ENCODE results near the gene PNPLA3.
A peak's percentile ranks its signal among the peaks of the same experiment; 100 is the strongest.

Gene PNPLA3

DNA sequence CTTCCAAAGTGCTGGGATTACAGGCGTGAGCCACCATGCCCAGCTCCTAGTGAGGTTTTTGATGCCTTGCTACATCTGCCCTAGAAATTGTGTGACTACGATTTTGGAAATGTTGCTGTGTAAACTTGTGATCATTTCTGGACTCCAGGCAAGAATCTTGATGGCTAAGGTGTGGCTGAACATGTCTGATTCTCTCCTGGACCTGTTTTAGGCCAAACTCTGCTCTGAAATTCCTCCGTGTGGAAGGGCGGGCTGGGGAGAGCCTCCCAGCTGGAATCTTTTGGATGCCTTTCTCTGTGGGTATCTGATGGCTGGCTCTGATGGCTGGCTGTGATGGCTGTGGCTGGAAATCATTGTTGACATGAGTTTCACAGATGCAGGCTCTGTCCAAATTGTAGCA lies 8.2 kb downstream of the PNPLA3 start:
- no peak for TF ChIP-seq FOXK2 (IDR thresholded peaks at IDR 0.05)
- no peak for TF ChIP-seq FOXM1 (IDR thresholded peaks at IDR 0.05; ENCODE audit: borderline replicate concordance)
- TF ChIP-seq ARNT (IDR thresholded peaks at IDR 0.05) = no peak
- TF ChIP-seq HDGF (IDR thresholded peaks at IDR 0.05; ENCODE audit: borderline replicate concordance) = no peak
- TF ChIP-seq TARDBP (IDR thresholded peaks at IDR 0.05) = no peak
- TF ChIP-seq L3MBTL2 (conservative IDR thresholded peaks at IDR 0.05) = no peak
- TF ChIP-seq CTBP1 (IDR thresholded peaks at IDR 0.05; ENCODE audit: borderline replicate concordance) = no peak
- TF ChIP-seq FOXA1 (IDR thresholded peaks at IDR 0.05) = no peak
- no peak for TF ChIP-seq SUZ12 (IDR thresholded peaks at IDR 0.05)
- TF ChIP-seq NFRKB (IDR thresholded peaks at IDR 0.05) = no peak
- TF ChIP-seq SP1 (IDR thresholded peaks at IDR 0.05) = no peak
- no peak for TF ChIP-seq BHLHE40 (IDR thresholded peaks at IDR 0.05; ENCODE audit: borderline replicate concordance)
- TF ChIP-seq ZNF384 (IDR thresholded peaks at IDR 0.05) = no peak
- TF ChIP-seq, protein P1, sequence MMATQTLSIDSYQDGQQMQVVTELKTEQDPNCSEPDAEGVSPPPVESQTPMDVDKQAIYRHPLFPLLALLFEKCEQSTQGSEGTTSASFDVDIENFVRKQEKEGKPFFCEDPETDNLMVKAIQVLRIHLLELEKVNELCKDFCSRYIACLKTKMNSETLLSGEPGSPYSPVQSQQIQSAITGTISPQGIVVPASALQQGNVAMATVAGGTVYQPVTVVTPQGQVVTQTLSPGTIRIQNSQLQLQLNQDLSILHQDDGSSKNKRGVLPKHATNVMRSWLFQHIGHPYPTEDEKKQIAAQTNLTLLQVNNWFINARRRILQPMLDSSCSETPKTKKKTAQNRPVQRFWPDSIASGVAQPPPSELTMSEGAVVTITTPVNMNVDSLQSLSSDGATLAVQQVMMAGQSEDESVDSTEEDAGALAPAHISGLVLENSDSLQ (IDR thresholded peaks at IDR 0.05) = no peak
- TF ChIP-seq ELF4 (IDR thresholded peaks at IDR 0.05) = no peak
- ChIA-PET CTCF (interaction anchor here (1.7 kb wide), 1 partner anchor 14 kb away, joined by 6 read pairs; no protein-coding TSS in a partner anchor), POLR2A (no interaction called here)
- DNase-seq (ENCODE audit: extremely low spot score) = no peak

DNA sequence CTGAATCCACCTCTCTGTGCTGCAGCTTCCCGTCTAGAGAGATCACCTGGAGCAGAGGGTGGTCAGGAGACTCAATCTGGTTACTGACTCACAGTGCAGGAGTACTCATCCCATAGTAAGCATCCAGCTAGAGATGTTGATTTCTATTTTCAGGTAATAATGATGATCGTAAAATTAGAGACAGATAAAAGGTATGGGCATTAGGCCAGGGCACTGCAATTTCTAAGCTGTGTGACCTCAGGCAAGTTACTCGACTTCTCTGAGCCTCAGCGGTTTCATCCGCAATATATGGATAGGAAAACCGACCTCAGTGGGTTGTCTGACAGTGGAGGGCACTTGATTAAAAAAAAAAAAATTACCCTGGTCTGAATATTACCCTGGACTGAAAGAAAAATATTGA lies 17.8 kb downstream of the PNPLA3 start:
- ChIA-PET POLR2A (interaction anchor here (1.1 to 2.2 kb wide), 2 partner anchors 13 kb away, joined by 5 to 6 read pairs; partner anchors contain the start of gene SAMM50), CTCF (interaction anchor here (1.5 kb wide), 1 partner anchor 58 kb away, joined by 7 read pairs; no protein-coding TSS in a partner anchor)
- DNase-seq (ENCODE audit: extremely low spot score) = no peak
- TF ChIP-seq SP1 (IDR thresholded peaks at IDR 0.05) (no peak), BHLHE40 (IDR thresholded peaks at IDR 0.05; ENCODE audit: borderline replicate concordance) (no peak), HDGF (IDR thresholded peaks at IDR 0.05; ENCODE audit: borderline replicate concordance) (no peak), ELF4 (IDR thresholded peaks at IDR 0.05) (no peak), NFRKB (IDR thresholded peaks at IDR 0.05) (no peak), L3MBTL2 (conservative IDR thresholded peaks at IDR 0.05) (no peak), FOXK2 (IDR thresholded peaks at IDR 0.05) (no peak), ARNT (IDR thresholded peaks at IDR 0.05) (no peak), LEF1 (IDR thresholded peaks at IDR 0.05; ENCODE audit: borderline replicate concordance) (no peak), FOXM1 (IDR thresholded peaks at IDR 0.05; ENCODE audit: borderline replicate concordance) (no peak), FOXA1 (IDR thresholded peaks at IDR 0.05) (no peak), TARDBP (IDR thresholded peaks at IDR 0.05) (no peak), SUZ12 (IDR thresholded peaks at IDR 0.05) (no peak), ZNF384 (IDR thresholded peaks at IDR 0.05) (no peak), CTBP1 (IDR thresholded peaks at IDR 0.05; ENCODE audit: borderline replicate concordance) (no peak)
- TF ChIP-seq, protein P1 (IDR thresholded peaks at IDR 0.05) = no peak

DNA sequence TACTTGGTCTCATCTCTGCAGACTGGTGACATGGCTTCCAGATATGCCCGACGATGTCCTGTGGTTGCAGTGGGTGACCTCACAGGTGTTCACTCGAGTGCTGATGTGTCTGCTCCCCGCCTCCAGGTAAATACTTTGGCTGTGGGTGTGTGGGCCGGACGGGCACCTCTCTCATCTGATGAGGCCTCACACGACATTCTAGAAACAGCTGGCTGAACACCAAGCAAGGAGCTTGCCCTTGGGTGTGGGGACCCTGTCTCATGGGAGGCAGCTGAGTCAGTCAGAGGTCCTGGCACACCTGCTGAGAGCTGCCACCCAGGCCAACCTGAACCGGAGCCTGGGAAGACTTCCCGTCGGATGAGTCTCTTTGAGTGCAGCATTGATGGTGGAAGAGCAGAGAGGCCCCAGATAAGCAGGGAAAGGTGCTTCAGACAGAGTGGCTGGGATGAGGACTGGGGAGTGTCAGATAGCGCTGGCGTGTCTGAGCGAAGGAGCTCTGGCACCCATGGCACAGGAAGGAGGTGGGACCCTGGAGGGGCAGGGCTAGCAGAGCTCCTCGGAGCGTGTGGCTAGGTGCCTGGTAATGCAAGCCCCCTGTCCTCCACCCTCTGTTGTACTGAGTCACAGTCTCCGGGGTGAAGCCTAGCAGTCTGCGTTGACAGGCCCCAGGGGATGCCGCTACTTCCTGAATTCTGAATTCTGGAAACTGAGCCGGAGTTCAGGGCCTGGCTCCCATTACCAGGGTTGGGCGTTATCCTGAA lies 21.2 kb downstream of the PNPLA3 start:
- CTCF ChIA-PET = interaction anchor here (0.7 to 2.9 kb wide), 6 partner anchors 7 to 221 kb away, joined by 3 to 10 read pairs (median 5); no protein-coding TSS in a partner anchor
- POLR2A ChIA-PET = interaction anchor here (2.4 kb wide), 1 partner anchor 10 kb away, joined by 17 read pairs; the partner anchor contains the start of gene SAMM50

DNA sequence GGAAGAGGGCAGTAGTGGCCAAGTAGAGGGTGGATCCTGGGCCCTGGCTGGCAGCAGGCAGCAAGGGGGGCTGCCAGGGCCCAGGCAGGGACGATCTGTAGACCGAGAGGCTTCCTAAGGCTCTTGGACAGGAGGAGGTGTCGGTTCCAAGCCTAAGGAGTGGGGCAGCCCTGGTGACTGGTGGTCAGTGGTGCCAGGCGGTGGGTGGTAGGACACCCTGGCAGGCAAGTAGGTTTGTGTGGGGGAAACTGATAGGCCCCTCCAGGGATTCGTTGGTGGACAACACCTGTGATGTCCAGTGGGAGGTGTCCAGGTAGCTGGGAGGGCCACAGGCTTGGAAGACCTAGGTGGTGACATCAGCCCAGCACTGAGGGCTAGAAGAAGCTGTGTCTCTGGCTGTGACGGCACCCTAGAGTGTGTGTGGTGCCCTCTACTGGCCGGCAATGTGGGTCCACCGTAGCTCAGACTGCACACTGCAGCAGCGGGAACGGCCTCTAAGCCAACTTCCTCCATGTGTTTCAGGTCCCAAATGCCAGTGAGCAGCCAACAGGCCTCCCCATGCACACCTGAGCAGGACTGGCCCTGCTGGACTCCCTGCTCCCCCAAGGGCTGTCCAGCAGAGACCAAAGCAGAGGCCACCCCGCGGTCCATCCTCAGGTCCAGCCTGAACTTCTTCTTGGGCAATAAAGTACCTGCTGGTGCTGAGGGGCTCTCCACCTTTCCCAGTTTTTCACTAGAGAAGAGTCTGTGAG lies 22.2 kb downstream of the PNPLA3 start:
- POLR2A ChIA-PET = interaction anchor here (1.0 to 2.4 kb wide), 2 partner anchors 9 to 22 kb away, joined by 6 to 17 read pairs; partner anchors contain the start of genes PNPLA3 and SAMM50
- CTCF ChIA-PET = interaction anchor here (0.6 to 2.9 kb wide), 21 partner anchors 8 to 833 kb away, joined by 3 to 22 read pairs (median 4); partner anchors contain the start of genes PNPLA3 and SAMM50
- peak; percentile 83 for DNase-seq (ENCODE audit: extremely low spot score)
- TF ChIP-seq FOXA1 (IDR thresholded peaks at IDR 0.05) = no peak
- TF ChIP-seq CTBP1 (IDR thresholded peaks at IDR 0.05; ENCODE audit: borderline replicate concordance) = no peak
- TF ChIP-seq FOXK2 (IDR thresholded peaks at IDR 0.05) = no peak
- no peak for TF ChIP-seq NFRKB (IDR thresholded peaks at IDR 0.05)
- no peak for TF ChIP-seq LEF1 (IDR thresholded peaks at IDR 0.05; ENCODE audit: borderline replicate concordance)
- TF ChIP-seq FOXM1 (IDR thresholded peaks at IDR 0.05; ENCODE audit: borderline replicate concordance) = no peak
- TF ChIP-seq L3MBTL2 (conservative IDR thresholded peaks at IDR 0.05) = no peak
- no peak for TF ChIP-seq HDGF (IDR thresholded peaks at IDR 0.05; ENCODE audit: borderline replicate concordance)
- TF ChIP-seq SUZ12 (IDR thresholded peaks at IDR 0.05) = no peak
- no peak for TF ChIP-seq ZNF384 (IDR thresholded peaks at IDR 0.05)
- TF ChIP-seq ARNT (IDR thresholded peaks at IDR 0.05) = no peak
- no peak for TF ChIP-seq TARDBP (IDR thresholded peaks at IDR 0.05)
- no peak for TF ChIP-seq SP1 (IDR thresholded peaks at IDR 0.05)
- TF ChIP-seq, protein P1 (IDR thresholded peaks at IDR 0.05) = no peak
- no peak for TF ChIP-seq ELF4 (IDR thresholded peaks at IDR 0.05)
- no peak for TF ChIP-seq BHLHE40 (IDR thresholded peaks at IDR 0.05; ENCODE audit: borderline replicate concordance)

More for the DNA sequence above, 21.2 kb downstream of the PNPLA3 start:
- no peak for DNase-seq (ENCODE audit: extremely low spot score)
- TF ChIP-seq LEF1 (IDR thresholded peaks at IDR 0.05; ENCODE audit: borderline replicate concordance) (no peak), FOXM1 (IDR thresholded peaks at IDR 0.05; ENCODE audit: borderline replicate concordance) (no peak), ARNT (IDR thresholded peaks at IDR 0.05) (no peak), ELF4 (IDR thresholded peaks at IDR 0.05) (no peak), ZNF384 (IDR thresholded peaks at IDR 0.05) (no peak), L3MBTL2 (conservative IDR thresholded peaks at IDR 0.05) (no peak), CTBP1 (IDR thresholded peaks at IDR 0.05; ENCODE audit: borderline replicate concordance) (no peak), HDGF (IDR thresholded peaks at IDR 0.05; ENCODE audit: borderline replicate concordance) (no peak), SP1 (IDR thresholded peaks at IDR 0.05) (no peak), TARDBP (IDR thresholded peaks at IDR 0.05) (no peak), BHLHE40 (IDR thresholded peaks at IDR 0.05; ENCODE audit: borderline replicate concordance) (no peak)
